Body of pancreas (tissue), 4 donors: ENCODE measurements around the gene DAB2IP. TPM values are rescaled to one million over a fixed set of nuclear protein-coding genes. Genes with fewer than 3 reads are reported as not detected.

Experiments
- ATAC-seq: fragments of 150-250 bp; one replicate; pipeline ENCODE4 v1.9.1; 2016
- DNase-seq, 4 donors: peaks; one replicate each; pipeline ENCODE4 v3.0.0-alpha.2; 2019
- H3K27ac ChIP-seq, 4 donors: fragments of 200-600 bp; sonication (generic); 1 replicate in 3 of 4; 2 replicates in 1 of 4; pipeline versions ENCODE4 v1.5.1 to v1.6.1; 2016 to 2019; ENCODE audit warnings: mild to moderate bottlenecking in 1 of 4, mixed read lengths in 1 of 4, moderate library complexity in 1 of 4
- H3K27me3 ChIP-seq, 2 donors: fragments of 200-600 bp; sonication (generic); one replicate each; pipeline ENCODE4 v1.6.0; 2016; ENCODE audit warnings: mild to moderate bottlenecking in 1 of 2
- H3K36me3 ChIP-seq, 2 donors: fragments of 200-600 bp; sonication (generic); replicated peaks in 1 of 2; 2 replicates each; pipeline ENCODE4 v1.5.1; 2016; ENCODE audit warnings: low read depth in 2 of 2; ENCODE audit not compliant: insufficient read depth in 1 of 2
- H3K4me1 ChIP-seq: fragments of 200-600 bp; sonication (generic); one replicate; pipeline ENCODE4 v1.6.0; 2016
- H3K4me3 ChIP-seq, 2 donors: fragments of 200-600 bp; sonication (generic); 1 replicate in 1 of 2; 2 replicates in 1 of 2; pipeline ENCODE4 v1.5.1; 2016 to 2019
- H3K9me3 ChIP-seq, 3 donors: fragments of 200-600 bp; sonication (generic); 1 replicate in 2 of 3; 2 replicates in 1 of 3; pipeline ENCODE4 v1.5.1; 2016
- POLR2A ChIP-seq, 3 donors: fragments of 450-650 bp; IDR thresholded peaks; one replicate each; pipeline ENCODE4 v1.6.1; 2016; ENCODE audit warnings: antibody characterized with exemption in 3 of 3, mild to moderate bottlenecking in 2 of 3
- WGBS, 2 donors: methylation state at CpG; one replicate each; pipeline ENCODE4 v1.1.5; 2017; 5-methylcytosine and 5-hydroxymethylcytosine counted together
- intact Hi-C: fragments of 100-400 bp; cut with DNase I; formaldehyde crosslinking; loops from one replicate; pipeline ENCODE4 v1.15.1; 2023
- total RNA-seq, 2 donors: library from RNA; depleted of rRNA; stranded (reverse); fragments of >200 nt; gene quantifications; one replicate each; pipeline ENCODE4 v1.1.0, GENCODE V29; 2016
- TF ChIP-seq, protein P1 (sequence below), 7 experiments: fragments of 450-650 bp in 4 of 7; fragments of 200-600 bp in 3 of 7; sonication (generic) in 3 of 7; IDR thresholded peaks; one replicate each; pipeline ENCODE4 v1.5.1; 2016 to 2019; ENCODE audit warnings: antibody characterized with exemption in 7 of 7

DAB2IP gene
- total RNA-seq, 2 donors from 2014 or later, result 25.2 to 34.9 TPM

DNA sequence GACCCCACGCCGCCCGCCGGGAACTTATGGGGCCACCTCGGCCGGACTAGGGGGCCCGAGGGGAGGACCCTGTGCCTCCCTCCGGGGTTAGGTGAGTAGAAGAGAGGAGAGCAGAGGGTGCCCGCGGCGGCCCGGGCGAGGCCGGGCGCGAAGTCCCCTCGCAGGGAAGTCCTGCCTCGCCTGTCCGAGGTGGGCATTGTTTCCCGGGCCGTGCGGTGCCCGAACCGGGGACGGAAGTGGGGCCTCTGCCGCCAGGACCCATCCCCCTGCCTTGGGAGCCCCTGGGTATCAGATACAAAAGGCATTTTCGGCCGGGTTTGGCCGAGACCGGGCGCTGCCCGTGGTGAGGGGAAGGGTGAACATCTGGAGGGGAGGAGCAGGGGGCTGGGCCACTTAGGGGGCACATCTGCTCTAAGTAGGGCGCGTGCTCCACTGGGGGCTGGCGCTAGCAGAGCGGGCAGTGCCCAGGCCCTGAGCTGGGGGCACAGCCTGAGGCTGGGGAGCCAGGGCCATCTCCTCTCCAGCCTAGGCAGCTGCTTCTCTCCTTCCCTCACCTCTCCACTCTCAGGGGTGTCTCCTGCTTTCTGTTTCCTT is 48.2 kb downstream of the DAB2IP start:
- Histone ChIP-seq H3K36me3 (no peaks in the 10 kb centered on the region), H3K9me3 (peaks cover 0 to 3% (median 0%) of the 10 kb centered on the region in 3 donors), H3K27ac (peak overlapping the region; percentile 67 to 82 (median 78)), H3K4me1 (peaks cover 41% of the 10 kb centered on the region), H3K4me3 (peak overlapping the region; percentile 30 to 48), H3K27me3 (no peaks in the 10 kb centered on the region)
- intact Hi-C loops, result no loop called here
- 0 to 4% methylated on average over 2 to 32 of the region's 36 CpGs for WGBS, 2 donors
- TF ChIP-seq, protein P1, sequence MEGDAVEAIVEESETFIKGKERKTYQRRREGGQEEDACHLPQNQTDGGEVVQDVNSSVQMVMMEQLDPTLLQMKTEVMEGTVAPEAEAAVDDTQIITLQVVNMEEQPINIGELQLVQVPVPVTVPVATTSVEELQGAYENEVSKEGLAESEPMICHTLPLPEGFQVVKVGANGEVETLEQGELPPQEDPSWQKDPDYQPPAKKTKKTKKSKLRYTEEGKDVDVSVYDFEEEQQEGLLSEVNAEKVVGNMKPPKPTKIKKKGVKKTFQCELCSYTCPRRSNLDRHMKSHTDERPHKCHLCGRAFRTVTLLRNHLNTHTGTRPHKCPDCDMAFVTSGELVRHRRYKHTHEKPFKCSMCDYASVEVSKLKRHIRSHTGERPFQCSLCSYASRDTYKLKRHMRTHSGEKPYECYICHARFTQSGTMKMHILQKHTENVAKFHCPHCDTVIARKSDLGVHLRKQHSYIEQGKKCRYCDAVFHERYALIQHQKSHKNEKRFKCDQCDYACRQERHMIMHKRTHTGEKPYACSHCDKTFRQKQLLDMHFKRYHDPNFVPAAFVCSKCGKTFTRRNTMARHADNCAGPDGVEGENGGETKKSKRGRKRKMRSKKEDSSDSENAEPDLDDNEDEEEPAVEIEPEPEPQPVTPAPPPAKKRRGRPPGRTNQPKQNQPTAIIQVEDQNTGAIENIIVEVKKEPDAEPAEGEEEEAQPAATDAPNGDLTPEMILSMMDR (IDR thresholded peaks at IDR 0.05), result no peak
- TF ChIP-seq POLR2A (IDR thresholded peaks at IDR 0.05), result peak; percentile 42 to 69 (median 68)
- ATAC-seq, result peak; percentile 14
- no peak for DNase-seq

- Histone ChIP-seq H3K27me3 (no peaks in the 10 kb centered on the region), H3K4me1 (peaks cover 41% of the 10 kb centered on the region), H3K9me3 (peaks cover 0 to 3% (median 0%) of the 10 kb centered on the region in 3 donors), H3K36me3 (no peaks in the 10 kb centered on the region), H3K27ac (peak overlapping the region; percentile 67 to 82 (median 78)), H3K4me3 (peak overlapping the region in 1 of 2 donors; percentile 48)
- peak; percentile 78 to 87 (median 84) for DNase-seq
- peak; percentile 74 for ATAC-seq
- intact Hi-C loops, result no loop called here
- TF ChIP-seq, protein P1 (IDR thresholded peaks at IDR 0.05), result peak; percentile 44 to 76 (median 66)
- no peak for TF ChIP-seq POLR2A (IDR thresholded peaks at IDR 0.05)
- WGBS, 2 donors, result 36 to 42% methylated on average over 9 to 21 of the region's 21 CpGs
Measured at GRCh38 chr9:121700165-121700831, 48.9 kb downstream of the DAB2IP start.

DNA sequence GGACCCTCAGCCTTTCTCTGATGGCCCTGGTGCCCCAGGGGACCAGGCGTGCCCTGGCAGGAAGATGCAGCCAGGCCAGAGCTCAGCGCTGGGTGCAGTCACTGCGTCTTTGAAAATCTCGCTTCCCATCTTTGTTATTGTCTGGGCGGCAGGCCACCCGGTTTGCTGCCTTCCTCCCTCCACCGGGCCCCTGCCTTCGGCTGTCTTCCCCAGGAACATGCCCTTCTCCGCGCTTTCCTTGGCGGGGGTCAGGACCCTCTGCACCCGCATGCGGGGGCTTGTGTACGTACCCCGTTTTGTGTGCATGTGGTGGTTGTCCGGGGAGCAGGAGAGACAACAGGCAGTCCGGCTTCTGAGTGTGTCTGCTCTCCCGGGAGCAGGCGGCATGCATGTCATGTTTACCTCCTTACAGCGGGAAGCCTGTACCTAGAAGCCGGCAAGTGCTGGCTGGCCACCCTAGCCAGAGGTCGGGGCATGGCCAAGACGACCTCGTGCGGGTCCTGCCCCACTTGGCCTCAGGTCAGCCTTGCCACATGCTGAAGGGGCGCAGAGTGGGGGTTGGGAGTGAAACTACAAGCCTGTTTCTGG is 49.5 kb downstream of the DAB2IP start:
- TF ChIP-seq POLR2A (IDR thresholded peaks at IDR 0.05), result no peak
- TF ChIP-seq, protein P1 (IDR thresholded peaks at IDR 0.05), result no peak
- Histone ChIP-seq H3K4me1 (peaks cover 41% of the 10 kb centered on the region), H3K9me3 (peaks cover 0 to 3% (median 0%) of the 10 kb centered on the region in 3 donors), H3K36me3 (no peaks in the 10 kb centered on the region), H3K4me3 (no peak overlapping the region), H3K27ac (peak overlapping the region in 3 of 4 donors; percentile 46 to 82 (median 67)), H3K27me3 (no peaks in the 10 kb centered on the region)
- intact Hi-C loops, result no loop called here
- DNase-seq (no peak), ATAC-seq (no peak)
- 82 to 93% methylated on average over 14 to 26 of the region's 26 CpGs for WGBS, 2 donors

DNA sequence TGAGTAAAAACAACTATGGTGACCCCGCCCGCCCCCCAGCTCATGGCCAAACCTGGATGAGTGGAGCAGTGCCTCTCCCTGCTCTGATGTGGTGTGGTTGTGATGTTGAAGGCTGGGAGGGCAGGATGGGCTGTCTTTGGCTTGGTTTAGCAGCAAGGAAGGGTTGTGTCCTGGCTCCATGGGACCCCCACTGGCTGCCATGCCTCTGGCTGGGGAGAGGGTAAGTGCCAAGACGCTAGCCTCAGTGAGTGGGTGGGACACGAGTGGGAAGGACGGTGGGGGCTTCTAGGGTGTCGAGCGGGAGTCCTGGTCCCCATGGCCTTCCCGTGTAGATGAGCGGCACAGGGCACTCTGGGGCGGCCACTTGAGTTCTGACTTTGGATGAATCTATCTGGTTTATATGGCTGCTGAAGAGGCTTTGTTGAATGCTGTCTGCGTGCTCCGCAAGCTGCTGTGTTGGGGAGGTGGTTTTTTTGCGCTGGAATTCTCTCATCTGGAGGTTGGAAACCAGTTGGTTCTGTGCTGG is 50.4 kb downstream of the DAB2IP start:
- intact Hi-C loops, result no loop called here
- Histone ChIP-seq H3K4me1 (peaks cover 41% of the 10 kb centered on the region), H3K27me3 (no peaks in the 10 kb centered on the region), H3K27ac (peak overlapping the region in 3 of 4 donors; percentile 10 to 46 (median 14)), H3K36me3 (no peaks in the 10 kb centered on the region), H3K9me3 (peaks cover 0 to 3% (median 0%) of the 10 kb centered on the region in 3 donors), H3K4me3 (no peak overlapping the region)
- ATAC-seq (no peak), DNase-seq (no peak)
- no peak for TF ChIP-seq POLR2A (IDR thresholded peaks at IDR 0.05)
- TF ChIP-seq, protein P1 (IDR thresholded peaks at IDR 0.05), result no peak
- 89 to 94% methylated on average over 10 to 13 of the region's 13 CpGs for WGBS, 2 donors
